SK-MEL-5 (cell line): ENCODE data around the gene DNAJA3. TPM values are rescaled to one million over a fixed set of nuclear protein-coding genes. Genes with fewer than 3 reads are reported as not detected.

Source experiments
- DNase-seq: peaks from one replicate; pipeline ENCODE4 v3.0.0-alpha.2; 2016; ENCODE audit warnings: low read depth, low spot score
- in situ Hi-C: cut with HindIII; loops from 2 replicates; pipeline ENCODE4 v1.10.0; 2016; ENCODE audit warnings: low sequenced_read_pairs, high pct_unique_total_duplicates, low pct_unique_long_range_greater_than_20kb
- total RNA-seq: library from RNA; depleted of rRNA; stranded (reverse); fragments of >200 nt; shearing (Covaris generic); gene quantifications from 2 replicates; pipeline ENCODE4 v1.2.3, GENCODE V29; 2014

Gene DNAJA3
- total RNA-seq, 1 experiment from 2014 or later, result 93.2 TPM

DNA sequence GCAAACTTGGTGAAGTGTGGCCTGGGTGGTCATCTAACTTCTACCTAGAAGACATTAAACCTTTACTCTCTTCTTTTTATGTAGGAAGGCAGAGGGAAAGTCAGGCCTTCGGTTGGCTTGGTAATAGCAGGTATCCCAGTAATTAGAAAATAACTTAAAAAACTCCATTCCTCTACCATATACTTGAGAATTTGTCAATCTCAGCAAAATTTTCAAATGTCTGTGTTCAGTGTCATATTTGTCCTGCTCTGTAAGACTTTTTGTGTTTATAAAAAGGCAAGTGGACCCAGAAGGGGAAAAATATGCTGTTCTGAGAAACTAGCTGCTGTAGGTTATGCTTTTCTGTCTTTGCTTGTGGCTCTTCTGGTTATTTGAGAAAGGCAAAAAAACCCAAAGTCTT is 56.3 kb downstream of the DNAJA3 start:
- in situ Hi-C loops, result no loop called here
- no peak for DNase-seq

DNA sequence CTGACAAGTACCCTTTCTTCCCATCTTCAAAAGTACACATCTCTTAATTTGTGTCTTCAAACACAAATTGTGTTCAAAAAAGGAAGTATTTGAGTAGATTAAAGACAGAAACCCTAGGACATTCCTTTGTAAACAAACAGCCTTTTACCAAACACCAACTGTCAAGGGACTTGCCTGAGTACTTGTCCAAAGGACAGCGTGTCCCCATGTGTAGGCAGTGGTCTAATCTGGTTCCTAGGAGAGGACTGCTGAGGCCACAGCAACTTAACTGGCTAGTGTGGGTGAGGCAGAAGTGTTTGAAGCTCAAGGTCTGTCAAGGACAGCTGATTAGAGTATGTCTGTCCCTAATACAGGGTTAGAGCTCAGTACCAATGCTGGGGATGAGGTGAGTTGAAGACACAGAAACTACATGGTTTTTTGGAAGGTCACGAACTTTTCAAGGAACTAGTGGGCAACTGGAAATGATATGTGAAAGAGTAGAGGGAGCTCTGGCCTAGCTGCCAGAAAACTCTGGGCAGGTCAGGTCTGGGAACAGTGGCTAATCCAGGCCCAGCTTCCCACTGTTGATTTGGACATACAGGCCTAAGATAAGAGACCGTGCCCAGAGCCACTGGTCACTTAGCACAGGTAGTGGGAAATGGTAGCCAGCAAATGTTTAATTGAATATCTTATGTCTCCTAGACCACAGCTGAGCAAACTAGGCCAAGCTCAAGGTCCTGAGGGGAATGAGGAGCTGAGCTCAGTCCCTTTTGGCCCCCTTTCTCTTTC is 60.6 kb downstream of the DNAJA3 start:
- DNase-seq, result no peak
- in situ Hi-C loops, result no loop called here

DNA sequence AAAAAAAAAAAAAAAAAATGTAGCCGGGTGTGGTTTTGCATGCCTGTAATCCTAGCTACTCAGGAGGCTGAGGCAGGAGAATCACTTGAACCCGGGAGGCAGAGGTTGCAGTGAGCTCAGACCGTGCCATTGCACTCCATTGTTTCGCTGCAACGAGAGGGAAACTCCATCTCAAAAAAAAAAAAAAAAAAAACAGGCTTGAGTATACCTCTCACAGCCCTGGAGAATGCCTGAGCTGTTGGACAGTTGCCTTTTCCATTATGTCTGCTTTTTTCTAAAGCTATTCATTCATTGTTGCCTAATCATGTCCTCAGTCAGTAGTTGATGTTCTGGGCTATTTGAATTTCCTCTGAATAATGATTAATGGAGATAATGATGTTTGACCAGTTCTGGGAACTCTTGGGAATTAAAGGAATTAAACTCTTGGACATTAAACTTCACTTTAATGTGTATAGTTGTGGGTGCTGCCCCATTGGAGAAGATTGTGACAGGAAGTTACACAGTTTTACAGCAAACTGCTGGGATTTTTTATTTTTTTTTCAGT is 62.4 kb downstream of the DNAJA3 start:
- DNase-seq, result no peak
- in situ Hi-C loops, result no loop called here

DNA sequence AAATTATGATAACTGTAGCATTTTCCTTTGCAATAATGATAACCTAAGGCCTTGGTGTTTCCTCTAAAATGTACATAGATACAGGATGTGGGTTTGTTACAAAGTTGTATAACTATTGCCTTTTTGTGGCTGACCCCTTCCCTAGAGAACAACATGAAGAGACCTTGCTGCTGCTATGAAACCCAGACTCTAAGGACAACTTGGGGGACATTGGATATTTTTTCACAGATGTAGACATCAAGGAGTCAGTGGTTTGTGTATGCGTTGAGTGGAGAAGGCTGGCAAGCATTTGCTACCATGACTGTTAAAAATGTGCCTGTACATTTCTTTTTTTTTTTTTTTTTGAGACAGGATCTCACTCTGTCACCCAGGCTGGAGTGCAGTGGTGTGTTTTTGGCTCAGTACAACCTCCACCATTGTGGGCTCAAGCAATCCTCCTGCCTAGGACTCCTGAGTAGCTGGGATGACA is 62.9 kb downstream of the DNAJA3 start:
- in situ Hi-C loops, result no loop called here
- no peak for DNase-seq

DNA sequence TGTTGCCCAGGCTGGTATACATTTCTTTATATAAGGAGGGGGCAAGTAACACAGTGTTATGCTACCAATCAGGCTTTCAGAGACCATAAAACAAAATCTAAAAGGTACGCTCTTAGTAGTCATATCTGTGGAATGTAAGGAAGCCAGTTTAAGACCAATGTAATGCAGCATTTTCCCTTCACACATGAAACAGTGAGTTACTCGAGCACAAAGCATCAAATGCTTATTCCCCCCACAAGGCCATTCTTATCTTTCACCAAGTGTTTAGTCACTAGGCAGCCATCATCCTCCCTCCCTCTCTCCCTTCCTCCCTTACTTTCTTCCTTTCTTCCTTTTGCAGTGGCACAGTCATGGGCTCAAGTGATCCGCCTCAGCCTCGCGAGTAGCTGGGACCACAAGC is 63.4 kb downstream of the DNAJA3 start:
- DNase-seq, result no peak
- in situ Hi-C loops, result no loop called here

DNA sequence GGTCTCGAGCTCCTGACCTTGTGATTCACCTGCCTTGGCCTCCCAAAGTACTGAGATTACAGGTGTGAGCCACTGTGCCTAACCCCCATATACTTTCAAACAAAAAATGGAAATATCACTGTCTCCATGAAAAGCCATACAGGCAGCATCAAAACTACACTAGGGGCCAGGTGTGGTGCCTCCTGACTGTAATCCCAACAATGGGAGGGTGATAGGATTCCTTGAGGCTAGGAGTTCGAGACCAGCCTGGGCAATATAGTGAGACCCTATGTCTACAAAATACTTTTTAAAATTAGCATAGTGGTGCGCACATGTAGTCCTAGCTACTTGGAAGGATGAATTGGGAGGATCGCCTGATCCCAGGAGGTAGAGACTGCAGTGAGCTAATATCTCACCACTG is 66.2 kb downstream of the DNAJA3 start:
- no peak for DNase-seq
- in situ Hi-C loops, result no loop called here

DNA sequence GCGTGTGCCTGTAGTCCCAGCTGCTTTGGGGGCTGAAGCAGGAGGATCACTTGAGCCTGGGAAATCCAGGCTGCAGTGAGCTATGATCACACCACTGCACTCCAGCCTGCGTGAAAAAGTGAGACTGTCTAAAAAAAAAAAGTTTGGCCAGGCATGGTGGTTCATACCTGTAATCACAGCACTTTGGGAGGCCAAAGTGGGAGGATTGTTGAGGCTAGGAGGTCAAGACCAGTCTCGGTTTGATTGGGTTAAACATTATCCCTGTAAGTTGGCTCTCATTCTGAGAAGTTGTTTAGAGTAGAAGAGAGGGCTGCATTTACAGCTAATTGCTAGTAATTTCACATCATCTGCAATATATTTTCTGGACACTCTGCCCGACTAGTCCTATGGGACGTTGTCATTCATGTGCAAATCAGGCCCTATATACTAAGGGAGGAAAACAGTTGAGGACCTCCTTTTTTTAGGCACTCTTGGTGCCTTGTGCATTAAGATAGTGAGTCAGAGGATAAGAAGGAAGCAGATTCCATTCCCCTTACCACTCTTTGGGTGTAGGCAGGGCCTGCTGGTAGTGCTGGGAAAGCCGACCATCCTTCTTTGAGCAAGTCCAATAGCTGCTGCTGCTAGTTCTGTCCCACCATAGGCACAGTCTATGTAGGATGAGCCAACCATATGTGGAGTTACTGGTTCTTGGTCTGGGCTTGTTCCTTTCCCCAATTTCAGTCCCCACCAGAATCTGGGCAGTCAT is 69.2 kb downstream of the DNAJA3 start:
- no peak for DNase-seq
- in situ Hi-C loops, result no loop called here

DNA sequence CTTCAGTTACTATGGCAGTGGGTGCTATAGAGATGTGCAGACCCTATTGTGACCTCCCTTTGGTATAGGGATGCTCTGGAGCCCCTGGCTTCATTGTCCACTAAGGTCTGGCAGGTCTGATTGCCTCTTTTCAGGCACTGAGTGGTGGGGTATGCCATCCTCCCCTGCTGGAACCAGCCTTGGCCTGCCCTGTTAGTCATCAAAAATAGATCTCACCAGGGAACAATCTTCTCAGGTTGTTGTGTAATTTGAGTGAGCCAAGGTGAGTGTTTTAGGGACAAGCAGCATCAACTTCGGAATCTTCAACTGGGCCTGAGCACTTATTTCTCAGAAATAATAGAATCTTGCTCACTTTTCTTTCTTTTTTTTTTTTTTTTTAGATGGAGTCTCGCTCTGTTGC is 70.1 kb downstream of the DNAJA3 start:
- in situ Hi-C loops, result no loop called here
- DNase-seq, result no peak

DNA sequence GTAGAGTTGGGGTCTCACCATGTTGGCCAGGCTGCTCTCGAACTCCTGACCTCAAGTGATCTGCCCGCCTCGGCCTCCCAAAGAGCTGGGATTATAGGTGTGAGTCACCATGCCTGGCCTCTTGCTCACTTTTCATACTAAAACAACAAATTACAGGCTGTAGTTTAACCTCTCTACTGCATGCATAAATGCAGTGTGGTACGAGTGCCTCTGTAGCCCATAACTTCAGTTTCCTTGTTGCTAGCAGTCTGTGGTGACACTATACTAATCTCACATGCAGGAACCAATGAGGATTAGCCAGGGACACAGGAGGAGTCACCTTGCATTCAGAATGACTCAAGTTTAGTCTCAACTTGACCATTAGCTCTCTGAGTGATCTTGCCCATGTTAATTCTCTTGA is 70.6 kb downstream of the DNAJA3 start:
- DNase-seq, result no peak
- in situ Hi-C loops, result no loop called here

DNA sequence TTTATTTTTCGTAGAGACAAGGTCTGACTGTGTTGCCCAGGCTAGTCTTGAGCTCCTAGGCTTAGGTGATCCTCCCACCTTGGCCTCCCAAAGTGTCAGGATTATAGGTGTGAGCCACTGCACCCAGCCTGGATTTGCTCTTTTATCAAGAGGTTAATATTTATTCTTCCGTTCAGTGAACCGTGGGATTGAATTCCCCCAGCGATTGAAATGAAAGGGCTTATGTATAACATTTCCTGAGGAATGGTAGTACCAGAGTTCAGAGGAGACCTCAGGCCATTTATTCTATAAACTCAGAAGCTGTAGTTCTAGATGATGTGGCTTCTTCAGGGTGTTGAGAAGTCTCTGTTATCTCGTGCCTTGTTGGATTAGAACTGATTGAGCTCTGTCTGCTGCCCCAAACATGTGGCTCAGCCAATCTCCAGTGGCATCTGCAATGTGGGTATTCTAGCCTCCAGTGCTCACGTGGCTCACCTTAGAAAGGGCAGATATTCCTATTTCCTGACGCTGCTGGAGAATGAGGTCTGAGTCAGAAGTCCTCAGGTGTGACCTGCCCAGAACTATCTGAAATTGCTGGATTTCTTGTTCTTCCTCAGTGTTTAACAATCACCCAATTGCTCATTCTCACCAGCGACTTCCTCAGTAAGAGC is 73.0 kb downstream of the DNAJA3 start:
- in situ Hi-C loops, result no loop called here
- DNase-seq, result no peak

DNA sequence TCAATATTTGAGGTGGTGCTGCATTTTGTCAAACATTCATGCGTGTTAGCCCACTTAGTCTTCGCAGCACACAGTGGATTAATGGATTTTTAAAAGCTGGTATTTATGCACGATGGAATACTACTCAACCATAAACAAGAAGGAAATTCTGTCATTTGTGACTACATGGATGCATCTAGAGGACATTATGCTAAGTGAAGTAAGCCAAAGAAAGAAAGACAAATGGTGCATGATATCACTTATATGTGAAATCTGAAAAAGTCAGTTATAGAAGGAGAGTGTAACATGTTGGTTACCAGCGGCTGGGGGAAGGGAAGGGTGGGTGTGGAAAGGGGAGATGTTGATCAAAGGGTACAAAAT is 73.5 kb downstream of the DNAJA3 start:
- in situ Hi-C loops, result no loop called here
- no peak for DNase-seq

DNA sequence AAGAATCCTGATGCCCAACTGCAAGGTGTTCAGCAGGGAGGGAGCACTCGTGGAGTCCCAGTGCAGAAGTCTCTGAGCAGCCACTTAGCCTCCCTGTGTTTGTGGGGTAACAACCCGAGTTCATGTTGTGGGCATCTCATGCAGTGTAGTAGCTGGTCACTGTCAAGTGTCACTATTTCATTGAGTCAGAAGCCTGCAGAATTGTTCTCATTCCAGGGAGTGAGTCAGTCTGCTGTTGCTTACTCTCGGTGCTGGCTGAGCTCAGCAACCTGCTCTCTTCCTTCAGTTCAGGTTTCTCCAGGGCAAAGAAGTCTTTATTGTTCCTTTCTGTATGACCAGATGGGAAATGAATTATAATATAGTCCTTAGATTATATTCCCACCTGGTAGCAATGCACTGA is 74.6 kb downstream of the DNAJA3 start:
- in situ Hi-C loops, result no loop called here
- no peak for DNase-seq

DNA sequence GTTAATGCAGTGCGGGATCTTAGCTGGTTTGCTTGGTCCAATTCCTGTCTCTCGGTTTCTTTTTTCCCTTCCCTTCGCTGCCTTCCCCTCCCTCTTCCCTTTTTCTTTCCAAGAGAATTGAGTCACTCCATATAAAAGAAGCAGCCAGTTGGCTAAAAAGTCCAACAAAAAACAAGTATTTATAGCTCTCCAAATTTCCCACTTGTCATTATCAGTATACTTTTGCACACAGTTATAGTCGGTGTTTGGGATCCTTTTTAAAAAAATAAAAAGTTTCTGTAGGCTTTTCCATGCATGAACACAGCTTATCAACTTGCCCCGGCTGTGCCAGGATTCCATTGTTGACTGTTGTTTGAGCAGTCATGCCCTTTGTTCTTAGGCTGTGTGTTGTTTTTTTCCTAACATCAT is 75.4 kb downstream of the DNAJA3 start:
- no peak for DNase-seq
- in situ Hi-C loops, result no loop called here

DNA sequence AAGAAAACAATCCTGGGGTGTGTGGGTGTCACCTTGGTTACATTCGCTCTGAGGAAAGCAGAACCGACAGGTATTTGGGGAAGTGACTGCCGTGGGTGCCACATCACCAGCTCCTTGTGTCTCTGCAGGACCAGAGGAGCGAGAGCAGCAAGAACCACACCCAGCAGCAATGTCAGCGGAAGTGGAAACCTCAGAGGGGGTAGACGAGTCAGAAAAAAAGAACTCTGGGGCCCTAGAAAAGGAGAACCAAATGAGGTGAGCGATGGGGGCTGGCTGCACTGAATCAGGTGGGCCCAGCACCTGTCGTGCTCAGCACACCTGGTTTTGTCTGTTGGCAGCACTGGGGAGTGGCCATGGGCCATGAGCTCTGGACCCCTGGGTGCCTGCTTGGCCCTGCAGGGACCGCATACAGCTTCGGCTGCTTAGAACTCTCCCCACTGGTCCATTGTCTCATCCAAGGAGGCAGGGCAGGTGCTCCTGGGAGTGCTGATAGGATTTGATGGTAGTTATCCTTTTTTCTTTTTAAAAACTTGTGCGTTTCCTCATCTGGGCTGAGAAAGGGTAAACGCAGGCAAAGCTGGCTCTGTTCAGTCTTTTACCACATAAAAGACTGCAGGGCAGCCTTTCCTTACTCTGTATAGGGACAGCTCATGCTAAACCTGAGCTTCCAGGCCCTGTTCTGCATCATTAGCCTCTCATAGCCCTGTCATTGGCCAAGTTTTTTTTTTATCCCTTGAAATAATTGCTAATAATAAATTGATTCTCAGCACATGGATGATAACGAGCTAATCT is 79.9 kb downstream of the DNAJA3 start:
- DNase-seq, result no peak
- in situ Hi-C loops, result no loop called here
